GM18526 (cell line): Measurements from ENCODE around the gene LCN10.

ENCODE experiments used
- POLR2A ChIP-seq: IDR thresholded peaks from 3 replicates; pipeline ENCODE4 v1.6.1; 2011; ENCODE audit not compliant: insufficient read length; ENCODE audit errors: extremely low read depth

The LCN10 gene

GRCh38 chr9:136690806-136691261, 51.9 kb downstream of the LCN10 start:
- no peak for TF ChIP-seq POLR2A

- no peak for TF ChIP-seq POLR2A
Measured at GRCh38 chr9:136690104-136690805, 52.5 kb downstream of the LCN10 start.

DNA sequence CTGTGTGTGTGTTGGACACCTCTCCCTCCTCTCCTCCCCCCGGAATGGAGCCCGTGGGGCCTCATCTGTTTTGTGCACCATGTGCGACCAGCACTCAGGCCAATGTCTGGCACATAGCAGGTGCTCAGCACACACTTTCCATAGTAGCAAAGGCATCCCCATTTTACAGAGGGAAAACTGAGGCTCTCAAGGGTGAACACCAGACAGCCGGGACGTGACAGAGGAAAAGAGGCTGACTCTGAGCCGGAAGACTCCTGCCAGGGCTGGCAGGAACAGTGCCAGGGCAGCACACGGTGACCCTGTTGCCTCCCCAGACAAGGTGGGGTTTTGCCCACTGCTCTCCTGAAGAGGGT, 53.7 kb downstream of the LCN10 start:
- TF ChIP-seq POLR2A = no peak

GRCh38 chr9:136688274-136689107, 54.2 kb downstream of the LCN10 start:
- TF ChIP-seq POLR2A = no peak
